OCI-LY7 (cell line): ENCODE measurements around the gene ANKRD11. TPM values are rescaled to one million over a fixed set of nuclear protein-coding genes. Genes with fewer than 3 reads are reported as not detected.

Experiments used
- BruUV-seq: library from RNA; stranded (reverse); fragments of 400-500 nt; replicated peaks from 2 replicates; lab custom pipeline; 2021; lab: Mats Ljungman, UMichigan
- CTCF ChIA-PET: fragments of 300-600 bp; sonication (Branson Sonifier 250); formaldehyde crosslinking; loops from one replicate; lab custom pipeline; 2022; ENCODE audit warnings: antibody characterized with exemption; ENCODE audit not compliant: unreplicated experiment; lab: Charles Lee
- POLR2A ChIA-PET: fragments of 300-600 bp; sonication (Branson Sonifier 250); formaldehyde crosslinking; loops from one replicate; lab custom pipeline; 2022; ENCODE audit warnings: antibody characterized with exemption; lab: Charles Lee
- DNase-seq: peaks from one replicate; pipeline ENCODE4 v3.0.0-alpha.2; 2015; ENCODE audit warnings: low spot score
- H2AFZ ChIP-seq: fragments of 200-600 bp; sonication (generic), shearing (Covaris generic); 2 replicates; pipeline ENCODE4 v1.6.1; 2014; ENCODE audit warnings: mild to moderate bottlenecking, antibody characterized with exemption, low read length, moderate library complexity
- H3K27ac ChIP-seq: fragments of 200-600 bp; sonication (generic); 2 replicates; pipeline ENCODE4 v1.5.1; 2014; ENCODE audit warnings: mixed run types, low read depth, mild to moderate bottlenecking, moderate library complexity, low read length, inconsistent platforms; ENCODE audit not compliant: poor library complexity, severe bottlenecking
- H3K36me3 ChIP-seq: fragments of 200-600 bp; sonication (generic); 2 replicates; pipeline ENCODE4 v1.6.1; 2014; ENCODE audit warnings: mild to moderate bottlenecking, antibody characterized with exemption, low read length, moderate library complexity, mixed read lengths; ENCODE audit not compliant: insufficient read depth
- H3K4me1 ChIP-seq: fragments of 200-600 bp; sonication (generic); 2 replicates; pipeline ENCODE4 v1.5.1; 2014; ENCODE audit warnings: mild to moderate bottlenecking, low read length; ENCODE audit not compliant: insufficient read depth, poor library complexity, severe bottlenecking
- H3K4me2 ChIP-seq: fragments of 200-600 bp; sonication (generic); 2 replicates; pipeline ENCODE4 v1.6.1; 2014; ENCODE audit warnings: mild to moderate bottlenecking, low read length
- H3K4me3 ChIP-seq: fragments of 200-600 bp; sonication (generic); 2 replicates; pipeline ENCODE4 v1.5.1; 2014; ENCODE audit warnings: mild to moderate bottlenecking, low read depth, low read length; ENCODE audit not compliant: poor library complexity, severe bottlenecking
- H3K79me2 ChIP-seq: fragments of 200-600 bp; sonication (generic); 2 replicates; pipeline ENCODE4 v1.6.1; 2016; ENCODE audit warnings: low read depth, mild to moderate bottlenecking, low read length, moderate library complexity, mixed read lengths; ENCODE audit not compliant: insufficient read depth
- H3K9me2 ChIP-seq: fragments of 200-600 bp; sonication (generic); 2 replicates; pipeline ENCODE4 v1.6.1; 2016; ENCODE audit warnings: mild to moderate bottlenecking, low read length, mixed read lengths; ENCODE audit not compliant: insufficient read depth
- H3K9me3 ChIP-seq: fragments of 200-600 bp; sonication (generic); 2 replicates; pipeline ENCODE4 v1.6.1; 2014; ENCODE audit warnings: mild to moderate bottlenecking, mixed run types, low read length, mixed read lengths
- H4K20me1 ChIP-seq: fragments of 200-600 bp; sonication (generic); 2 replicates; pipeline ENCODE4 v1.6.1; 2014; ENCODE audit warnings: mild to moderate bottlenecking, antibody characterized with exemption, low read length, moderate library complexity, mixed read lengths; ENCODE audit not compliant: insufficient read depth
- EZH2phosphoT487 ChIP-seq: fragments of 200-600 bp; sonication (generic); IDR thresholded peaks from 2 replicates; pipeline ENCODE4 v1.6.1; 2018; ENCODE audit warnings: low read depth, borderline replicate concordance, mild to moderate bottlenecking, mixed run types, antibody characterized with exemption, low read length, moderate library complexity, mixed read lengths
- intact Hi-C: fragments of 100-400 bp; cut with micrococcal nuclease; formaldehyde crosslinking; loops from one replicate; pipeline ENCODE4 v1.10.0; 2022; ENCODE audit not compliant: unreplicated experiment
- total RNA-seq, 2 experiments: library from RNA; depleted of rRNA in 1 of 2; stranded (reverse); fragments of >200 nt in 1 of 2; shearing (Covaris generic) in 1 of 2; gene quantifications; 2 replicates each; pipeline ENCODE4 v1.2.3, GENCODE V29; 2014 to 2022
- TF ChIP-seq, protein P1 (sequence below): fragments of 200-600 bp; sonication (generic); conservative IDR thresholded peaks from 2 replicates; pipeline ENCODE4 v1.5.1; 2014; ENCODE audit warnings: mild to moderate bottlenecking, antibody characterized with exemption, low read length, moderate library complexity, mixed read lengths

Gene ANKRD11
- total RNA-seq, 2 experiments from 2014 or later, result 89.1 to 251 TPM

DNA sequence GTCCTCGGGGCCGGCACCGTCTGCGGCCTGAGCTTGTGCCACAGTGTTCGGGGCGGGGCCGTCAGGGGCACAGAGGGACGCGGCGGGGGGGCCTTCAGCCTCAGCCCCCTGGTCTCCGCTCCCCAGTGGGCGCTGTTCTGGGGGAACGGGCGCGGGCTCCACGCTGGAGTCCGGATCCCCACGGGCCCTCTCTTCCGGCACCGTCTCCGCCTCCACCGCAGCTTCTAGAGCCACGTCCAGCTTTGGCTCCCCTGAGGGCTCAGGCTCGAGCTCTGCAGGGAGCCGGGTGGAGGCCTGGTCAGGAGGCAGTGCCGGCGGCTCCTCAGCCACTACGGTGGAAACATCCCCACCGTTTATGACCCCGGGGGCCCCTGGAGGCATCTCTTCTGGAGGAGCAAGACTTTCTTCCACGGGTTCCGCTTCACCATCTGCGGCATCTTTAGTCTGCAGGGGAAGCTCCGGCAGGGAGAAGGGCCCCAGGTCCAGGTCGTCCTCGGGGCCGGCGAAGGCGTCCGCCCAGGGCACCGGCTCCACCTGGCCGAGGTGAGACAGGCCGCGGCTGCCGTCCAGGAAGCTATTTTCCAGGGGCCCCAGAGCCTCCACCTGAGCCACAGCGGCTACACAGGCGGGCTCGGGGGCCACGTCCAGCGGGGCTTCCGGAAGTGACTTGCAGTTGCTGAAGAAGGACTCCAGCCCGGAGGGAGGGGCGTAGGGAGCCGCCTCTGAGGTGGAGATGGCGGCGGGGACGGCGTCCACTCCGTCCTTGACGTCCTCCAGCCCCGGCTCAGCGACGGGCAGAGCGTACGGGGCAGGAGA, 210.5 kb downstream of the ANKRD11 start:
- Histone ChIP-seq H4K20me1 (no peaks in the 10 kb centered on the region), H3K36me3 (peaks cover 84% of the 10 kb centered on the region)

DNA sequence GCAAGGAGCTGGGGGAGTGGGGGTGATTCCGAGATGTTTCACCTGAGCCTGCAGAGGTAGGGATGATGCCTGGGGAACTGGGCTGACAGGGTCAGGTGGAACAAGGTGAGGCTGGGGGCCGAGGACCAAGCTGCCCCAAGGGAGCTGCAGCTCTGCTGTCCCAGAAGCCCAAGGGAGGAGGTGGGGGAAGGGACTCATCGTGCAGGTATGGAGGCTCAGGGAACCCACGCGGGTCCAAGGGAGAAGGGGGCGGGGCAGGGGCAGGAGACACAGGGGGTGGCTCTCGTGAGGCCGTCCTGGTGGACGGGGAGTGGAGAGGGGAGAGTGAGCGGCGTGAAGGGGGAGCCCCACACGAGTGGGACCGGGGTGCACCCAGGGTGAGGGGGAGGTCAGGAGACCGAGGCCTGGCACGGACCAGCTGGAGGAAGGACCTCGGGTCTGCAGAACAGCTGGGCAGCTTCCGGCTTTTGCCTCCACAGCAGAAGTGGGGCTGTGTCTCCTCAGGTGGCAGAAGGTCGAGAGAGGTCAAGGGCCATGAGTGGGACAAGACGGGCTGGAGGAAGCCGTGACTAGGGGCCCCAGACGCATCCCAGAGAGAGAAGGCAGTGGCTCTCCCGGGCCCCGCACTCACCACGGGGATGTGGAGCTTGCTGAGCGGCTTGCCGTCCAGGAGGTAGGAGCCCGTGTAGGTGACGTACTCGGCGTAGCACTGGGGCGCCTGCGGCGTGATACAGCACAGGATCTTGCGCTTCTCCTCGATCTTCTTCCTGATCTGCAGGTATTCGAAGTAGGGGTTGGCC, 211.7 kb downstream of the ANKRD11 start:
- Histone ChIP-seq H3K4me1 (no peaks in the 10 kb centered on the region), H4K20me1 (no peaks in the 10 kb centered on the region), H3K4me2 (no peak overlapping the region), H3K36me3 (peaks cover 85% of the 10 kb centered on the region), H3K4me3 (no peak overlapping the region), H3K27ac (no peak overlapping the region), H2AFZ (no peak overlapping the region), H3K9me3 (no peaks in the 10 kb centered on the region), H3K9me2 (no peaks in the 10 kb centered on the region), H3K79me2 (no peaks in the 10 kb centered on the region)
- intact Hi-C loops, result no loop called here
- no peak for TF ChIP-seq EZH2phosphoT487
- TF ChIP-seq, protein P1, sequence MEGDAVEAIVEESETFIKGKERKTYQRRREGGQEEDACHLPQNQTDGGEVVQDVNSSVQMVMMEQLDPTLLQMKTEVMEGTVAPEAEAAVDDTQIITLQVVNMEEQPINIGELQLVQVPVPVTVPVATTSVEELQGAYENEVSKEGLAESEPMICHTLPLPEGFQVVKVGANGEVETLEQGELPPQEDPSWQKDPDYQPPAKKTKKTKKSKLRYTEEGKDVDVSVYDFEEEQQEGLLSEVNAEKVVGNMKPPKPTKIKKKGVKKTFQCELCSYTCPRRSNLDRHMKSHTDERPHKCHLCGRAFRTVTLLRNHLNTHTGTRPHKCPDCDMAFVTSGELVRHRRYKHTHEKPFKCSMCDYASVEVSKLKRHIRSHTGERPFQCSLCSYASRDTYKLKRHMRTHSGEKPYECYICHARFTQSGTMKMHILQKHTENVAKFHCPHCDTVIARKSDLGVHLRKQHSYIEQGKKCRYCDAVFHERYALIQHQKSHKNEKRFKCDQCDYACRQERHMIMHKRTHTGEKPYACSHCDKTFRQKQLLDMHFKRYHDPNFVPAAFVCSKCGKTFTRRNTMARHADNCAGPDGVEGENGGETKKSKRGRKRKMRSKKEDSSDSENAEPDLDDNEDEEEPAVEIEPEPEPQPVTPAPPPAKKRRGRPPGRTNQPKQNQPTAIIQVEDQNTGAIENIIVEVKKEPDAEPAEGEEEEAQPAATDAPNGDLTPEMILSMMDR, result no peak
- ChIA-PET POLR2A (no interaction called here), CTCF (no interaction called here)
- BruUV-seq, result no TSS peak
- no peak for DNase-seq

More for the DNA sequence above, 210.5 kb downstream of the ANKRD11 start:
- CTCF ChIA-PET, result no interaction called here
- TF ChIP-seq, protein P1, result no peak
- Histone ChIP-seq H3K79me2 (no peaks in the 10 kb centered on the region), H3K4me1 (no peaks in the 10 kb centered on the region), H3K4me2 (no peak overlapping the region), H3K4me3 (no peak overlapping the region), H3K9me2 (no peaks in the 10 kb centered on the region), H2AFZ (no peak overlapping the region), H3K27ac (no peak overlapping the region), H3K9me3 (no peaks in the 10 kb centered on the region)
- intact Hi-C loops, result no loop called here
- BruUV-seq, result no TSS peak
- POLR2A ChIA-PET, result interaction anchor here (0.5 kb wide), 1 partner anchor 105 kb away, joined by 6 read pairs; no protein-coding TSS in a partner anchor
- DNase-seq, result no peak
